SH-SY5Y (cell line): Measurements from ENCODE around the gene OSBPL7.

ENCODE experiments used
- GATA2 ChIP-seq: IDR thresholded peaks from 2 replicates; pipeline ENCODE4 v1.6.1; 2011; ENCODE audit warnings: mild to moderate bottlenecking, low read depth, low read length
- GATA3 ChIP-seq: IDR thresholded peaks from 2 replicates; pipeline ENCODE4 v1.6.1; 2011; ENCODE audit warnings: low read depth, mild to moderate bottlenecking, low read length, moderate library complexity

OSBPL7 gene

DNA sequence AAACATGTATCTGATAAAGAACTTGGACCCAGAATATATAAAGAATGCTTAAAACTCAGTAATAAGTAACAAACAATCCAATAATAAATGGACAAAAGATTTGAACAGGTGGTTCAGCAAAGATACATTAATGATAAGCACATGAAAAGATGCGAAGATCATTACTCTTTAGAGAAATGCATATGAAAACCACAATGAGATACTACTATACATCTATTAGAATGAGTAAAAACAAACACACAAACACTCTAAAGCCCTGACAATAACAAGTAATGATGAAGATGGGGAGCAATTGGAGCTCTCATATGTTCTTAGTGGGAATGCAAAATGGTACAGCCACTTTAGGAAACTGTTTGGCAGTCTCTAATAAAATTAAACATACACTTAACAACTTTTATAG is 29.1 kb downstream of the OSBPL7 start:
- TF ChIP-seq GATA3 (no peak), GATA2 (no peak)

DNA sequence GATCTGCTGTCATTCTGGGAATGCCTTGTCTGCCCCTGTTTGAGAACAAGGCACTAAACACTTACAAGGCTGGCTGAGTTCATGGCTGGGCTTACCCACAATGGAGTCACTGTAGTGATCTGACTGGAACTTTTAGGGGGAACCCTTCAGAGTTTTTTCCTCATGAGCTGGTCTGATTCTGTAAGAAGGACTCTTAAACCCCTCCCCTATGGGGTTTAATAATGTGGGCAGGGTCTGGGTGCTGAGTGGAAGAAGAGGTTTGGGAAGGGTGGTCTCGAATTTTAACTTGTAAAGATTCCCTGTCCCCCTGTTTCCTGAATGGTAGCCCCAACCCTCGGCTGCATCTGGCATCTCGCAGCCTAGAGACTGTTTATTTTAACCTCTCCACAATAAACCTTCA is 30.6 kb downstream of the OSBPL7 start:
- no peak for TF ChIP-seq GATA3
- TF ChIP-seq GATA2: no peak

DNA sequence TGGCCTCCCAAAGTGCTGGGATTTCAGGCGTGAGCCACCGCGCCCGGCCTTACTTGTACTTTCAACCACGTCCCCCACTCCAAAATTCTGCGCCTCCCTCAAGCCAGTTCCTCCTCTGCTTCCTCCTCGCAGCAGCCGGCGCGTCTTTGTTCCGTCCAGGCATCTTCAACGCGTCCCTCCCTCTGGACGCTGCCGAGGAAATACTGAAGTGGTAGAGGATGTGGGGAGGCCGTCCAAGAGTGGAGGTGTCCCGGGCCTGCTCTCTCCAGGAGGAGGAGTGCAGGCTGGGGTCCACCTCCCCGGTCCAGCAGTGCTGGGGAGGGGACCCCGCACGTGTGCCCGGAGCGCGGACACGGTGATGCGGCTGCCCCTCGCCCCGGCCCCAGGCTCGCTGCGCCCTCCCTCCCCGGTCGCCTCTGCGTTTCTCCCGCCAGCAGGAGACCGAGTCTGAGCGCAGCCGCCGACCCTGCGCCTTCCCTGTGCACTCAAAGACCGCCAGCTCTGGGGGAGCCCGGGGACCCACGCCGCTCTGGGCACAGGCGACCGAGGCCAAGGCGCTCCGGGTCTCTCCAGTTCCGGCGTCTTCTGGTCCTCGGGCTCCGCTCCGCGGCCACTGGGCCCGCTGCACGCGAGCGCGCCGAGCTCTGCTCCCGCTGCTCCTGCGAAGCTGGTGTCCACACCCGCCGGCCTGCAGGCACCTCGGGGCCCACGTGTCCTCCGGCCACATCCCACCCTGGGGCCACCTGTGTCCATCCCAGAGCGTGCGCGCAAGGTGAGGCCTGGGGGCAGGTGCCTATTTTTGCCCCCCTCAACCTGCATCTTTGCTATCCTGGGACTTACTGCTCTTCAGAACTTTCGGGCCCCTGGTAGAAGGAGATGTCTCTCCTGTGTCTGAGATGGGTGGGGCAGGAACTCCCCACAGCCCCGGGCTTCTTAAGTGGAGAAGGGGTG is 31.7 kb downstream of the OSBPL7 start:
- TF ChIP-seq GATA2: no peak
- no peak for TF ChIP-seq GATA3

DNA sequence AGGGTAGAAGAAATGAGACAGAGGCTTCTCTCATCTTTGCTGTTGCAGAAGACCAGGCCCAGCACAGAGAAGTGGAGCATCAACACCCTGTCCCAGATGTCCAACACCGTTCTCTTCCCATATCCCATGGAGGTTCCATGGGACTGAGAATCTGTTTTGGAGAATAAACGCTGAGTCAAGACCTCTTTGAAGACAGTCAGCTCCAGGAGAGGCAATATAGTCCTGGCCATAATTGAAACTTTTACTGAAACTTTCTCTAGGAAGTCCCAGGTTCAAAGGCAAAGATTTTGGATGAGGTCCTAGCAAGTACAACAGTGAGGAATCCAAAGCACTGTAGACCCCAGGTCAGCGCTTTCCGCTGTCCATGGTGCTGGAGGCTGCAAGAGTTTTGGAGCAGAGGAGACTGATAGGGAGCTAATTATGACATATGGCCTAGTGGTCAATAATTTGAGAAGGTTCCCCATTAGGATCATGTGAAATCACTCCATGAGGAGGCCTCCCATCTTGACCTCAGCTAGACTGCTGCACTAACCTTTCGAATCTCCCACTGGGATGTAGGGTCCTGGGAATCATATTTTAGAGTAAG is 36.0 kb downstream of the OSBPL7 start:
- TF ChIP-seq GATA3 (no peak), GATA2 (no peak)

DNA sequence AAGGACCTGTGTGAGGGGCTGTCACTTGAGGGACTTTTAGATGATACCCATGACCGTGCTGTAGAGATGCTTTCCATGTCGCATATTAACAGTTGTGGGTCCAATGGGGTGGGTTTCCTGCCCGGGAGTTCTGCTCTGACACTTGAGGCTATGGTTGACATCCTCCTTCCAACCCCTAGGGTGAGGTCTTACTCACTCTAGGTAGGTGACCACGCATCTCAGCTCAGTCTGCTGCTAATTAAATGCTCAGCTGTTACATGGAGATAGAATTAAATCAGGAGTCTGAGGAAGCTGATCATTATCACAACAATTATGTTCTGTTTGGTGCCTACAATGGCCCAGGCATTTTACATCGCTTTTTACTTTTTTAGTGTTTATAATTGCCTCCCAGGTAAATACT is 40.2 kb downstream of the OSBPL7 start:
- peak; percentile 30; the same call in 1 of the 2 replicates for TF ChIP-seq GATA2
- no peak for TF ChIP-seq GATA3

DNA sequence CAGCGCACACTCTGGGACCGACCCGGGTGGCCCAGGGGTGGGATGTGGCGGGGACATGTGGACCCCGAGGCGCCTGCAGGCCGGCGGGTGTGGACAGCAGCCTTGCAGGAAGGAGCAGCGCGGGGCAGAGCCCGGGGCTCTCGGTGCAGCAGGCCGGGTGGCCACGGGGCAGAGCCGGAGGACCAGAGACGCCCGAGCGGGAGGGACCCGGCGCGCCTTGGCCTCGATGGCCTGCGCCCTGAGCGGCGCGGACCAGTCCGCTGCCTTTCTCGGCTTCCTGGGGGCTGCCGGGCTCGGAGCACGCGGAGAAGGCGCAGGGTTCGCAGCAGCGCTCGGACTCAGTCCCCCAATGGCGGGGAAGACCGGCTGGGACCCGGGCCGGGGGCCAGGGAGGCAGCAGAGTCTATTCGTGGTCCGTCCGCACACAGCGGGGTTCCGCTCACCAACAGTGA is 43.4 kb downstream of the OSBPL7 start:
- TF ChIP-seq GATA3 (no peak), GATA2 (no peak)

DNA sequence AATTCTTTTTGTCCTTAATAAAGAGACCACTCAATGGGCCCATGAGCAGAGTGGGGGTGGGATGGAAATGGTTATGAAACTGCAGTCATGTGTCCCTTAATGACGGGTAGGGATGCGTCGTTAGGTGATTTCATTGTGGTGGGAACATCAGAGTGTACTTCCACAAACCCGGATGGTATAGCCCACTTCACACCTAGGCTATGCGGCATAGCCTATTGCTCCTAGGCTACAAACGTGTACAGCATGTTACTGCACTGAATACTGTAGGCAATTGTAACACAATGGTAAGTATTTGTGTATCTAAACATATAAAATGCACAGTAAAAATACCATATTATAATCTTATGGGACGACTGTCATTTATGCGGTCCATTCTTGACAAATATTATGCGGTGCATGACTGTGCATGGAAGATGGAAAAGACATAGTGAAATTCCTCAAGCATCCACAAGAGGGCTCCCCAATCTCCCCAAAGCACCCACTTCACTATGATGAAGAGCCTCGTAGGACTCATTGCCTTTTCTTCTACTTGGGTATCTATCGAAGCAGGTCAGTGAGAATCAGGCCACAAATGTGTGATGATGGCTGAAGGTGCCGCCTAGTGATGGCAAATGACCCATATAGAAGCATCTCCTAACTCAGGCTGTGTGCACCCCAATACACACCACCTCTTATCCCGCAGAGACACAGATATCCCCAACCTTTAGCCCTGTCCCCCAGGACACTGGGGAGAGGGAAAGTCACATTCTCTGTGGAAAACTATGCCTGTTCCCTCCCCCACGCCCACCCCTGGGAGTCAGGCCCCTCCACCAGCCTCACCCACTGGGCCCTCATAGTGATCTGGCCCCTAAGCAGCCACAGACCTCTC is 45.0 kb downstream of the OSBPL7 start:
- TF ChIP-seq GATA2: no peak
- TF ChIP-seq GATA3: no peak

DNA sequence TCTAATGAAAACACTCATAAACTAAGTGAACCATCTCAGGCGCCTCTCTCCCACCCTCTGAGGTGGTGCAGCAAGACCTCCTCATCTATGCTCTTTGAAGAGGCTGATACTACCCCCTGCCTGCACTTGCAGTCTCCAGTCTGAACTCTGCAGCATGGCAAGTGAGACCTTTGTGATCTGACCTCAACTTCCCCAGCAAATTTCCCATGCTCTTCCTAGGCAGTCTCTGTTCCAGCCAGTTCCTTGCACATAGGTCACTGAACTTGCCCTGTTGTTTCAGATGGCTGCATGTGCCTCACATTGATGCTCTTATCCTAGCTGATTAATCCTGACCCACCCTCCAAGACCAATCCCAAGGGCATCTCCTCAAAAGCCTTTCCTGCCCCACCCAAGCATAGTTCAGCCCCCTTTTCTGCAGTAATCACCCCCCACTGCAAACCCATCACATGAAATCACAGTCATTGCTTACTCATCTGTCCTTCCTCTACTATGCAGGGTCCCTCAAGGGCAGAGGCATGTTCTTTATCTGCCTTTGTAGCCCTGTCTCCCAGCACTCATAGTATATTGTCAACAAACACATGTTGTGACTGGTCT is 46.5 kb downstream of the OSBPL7 start:
- TF ChIP-seq GATA2 (no peak), GATA3 (no peak)

DNA sequence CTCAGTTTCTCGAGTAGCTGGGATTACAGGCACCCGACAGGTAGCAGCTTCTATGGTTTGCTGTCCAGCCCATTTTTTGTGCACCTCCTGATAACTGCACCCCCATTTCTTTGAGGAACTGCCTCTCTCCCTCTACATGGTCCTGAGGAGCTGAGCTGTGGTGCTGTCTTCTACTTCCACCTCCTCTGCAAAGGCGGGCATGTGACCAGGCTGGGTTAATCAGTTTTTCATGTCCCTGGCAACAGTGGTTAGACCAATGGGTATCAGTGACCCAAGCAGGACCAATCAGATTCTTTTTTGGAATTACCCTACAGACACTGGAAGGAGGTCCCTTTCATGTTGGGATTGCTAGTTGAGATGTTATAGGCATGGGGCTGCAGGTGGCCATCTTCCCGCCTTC is 47.3 kb downstream of the OSBPL7 start:
- TF ChIP-seq GATA3 (no peak), GATA2 (no peak)

DNA sequence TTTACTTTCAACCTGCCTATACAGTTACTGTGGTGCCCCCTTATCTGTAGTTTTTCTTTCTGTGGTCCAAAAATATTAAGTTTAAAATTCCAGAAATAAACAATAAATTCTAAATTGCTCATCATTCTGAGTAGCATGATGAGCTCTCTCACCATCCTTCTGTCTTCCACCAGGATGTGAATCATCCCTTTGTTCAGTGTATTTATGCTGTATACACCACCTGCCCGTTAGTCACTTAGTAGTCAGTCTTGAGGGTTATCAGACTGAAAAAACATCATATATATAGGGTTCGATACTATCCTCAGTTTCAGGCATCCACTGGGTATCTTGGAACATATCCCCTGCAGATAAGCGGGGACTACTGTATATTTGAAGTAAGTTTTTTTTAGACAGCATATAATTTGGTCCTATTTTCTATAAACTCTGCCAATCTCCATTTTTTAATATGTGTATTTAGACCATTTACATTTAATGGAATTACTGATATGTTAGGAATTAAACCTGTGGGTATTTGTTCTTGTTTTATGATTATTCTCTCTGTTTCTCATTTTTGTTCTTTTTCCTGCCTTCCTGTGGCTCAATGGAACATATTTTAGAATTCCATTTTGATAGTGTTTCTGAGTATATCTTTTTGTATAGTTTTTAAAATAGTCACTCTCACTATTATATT is 57.5 kb downstream of the OSBPL7 start:
- TF ChIP-seq GATA2 (no peak), GATA3 (no peak)

DNA sequence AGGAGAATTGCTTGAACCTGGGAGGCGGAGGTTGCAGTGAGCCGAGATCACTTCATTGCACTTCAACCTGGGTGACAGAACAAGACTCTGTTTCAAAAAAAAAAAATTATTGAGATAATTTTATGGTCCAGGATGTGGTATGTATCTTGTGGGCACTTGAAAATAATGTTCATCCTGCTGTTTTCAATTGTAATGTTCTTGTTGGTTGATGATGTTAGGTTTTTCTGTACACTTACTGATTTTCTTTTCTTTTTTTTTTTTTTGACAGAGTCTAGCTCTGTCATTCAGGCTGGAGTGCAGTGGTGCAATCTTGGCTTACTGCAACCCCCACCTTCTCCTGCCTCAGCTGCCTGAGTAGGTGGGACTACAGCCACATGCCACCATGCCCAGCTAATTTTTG is 58.9 kb downstream of the OSBPL7 start:
- TF ChIP-seq GATA3 (no peak), GATA2 (no peak)

DNA sequence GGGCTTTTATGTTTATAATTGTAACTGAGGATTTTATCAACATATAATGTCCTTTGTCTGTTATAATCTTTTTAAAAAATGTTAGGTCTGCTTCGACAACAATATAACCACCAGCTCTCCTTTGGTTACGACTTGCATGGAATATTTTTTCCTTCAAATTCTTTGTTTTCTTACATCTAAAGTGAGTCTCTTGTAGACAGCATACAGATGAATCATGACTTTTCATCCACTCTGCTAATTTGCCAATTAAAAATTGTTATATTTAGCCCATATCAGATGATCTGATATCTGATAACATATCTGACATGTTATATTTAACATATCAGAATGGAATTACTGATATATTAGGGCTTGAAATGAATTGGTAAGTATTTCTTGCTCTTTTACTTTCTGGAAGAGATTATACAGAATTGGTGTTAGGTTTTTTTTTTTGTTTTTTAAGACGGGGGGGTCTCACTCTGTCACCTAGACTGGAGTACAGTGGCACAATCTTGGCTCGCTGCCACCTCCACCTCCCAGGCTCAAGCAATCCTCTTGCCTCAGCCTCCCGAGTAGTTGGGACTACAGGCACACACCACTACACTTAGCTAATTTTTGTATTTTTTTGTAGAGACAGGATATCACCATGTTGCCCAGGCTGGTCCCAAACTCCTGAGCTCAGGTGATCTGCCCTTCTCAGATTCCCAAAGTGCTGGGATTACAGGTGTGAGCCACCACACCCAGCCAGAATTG is 61.0 kb downstream of the OSBPL7 start:
- TF ChIP-seq GATA2 (no peak), GATA3 (no peak)

DNA sequence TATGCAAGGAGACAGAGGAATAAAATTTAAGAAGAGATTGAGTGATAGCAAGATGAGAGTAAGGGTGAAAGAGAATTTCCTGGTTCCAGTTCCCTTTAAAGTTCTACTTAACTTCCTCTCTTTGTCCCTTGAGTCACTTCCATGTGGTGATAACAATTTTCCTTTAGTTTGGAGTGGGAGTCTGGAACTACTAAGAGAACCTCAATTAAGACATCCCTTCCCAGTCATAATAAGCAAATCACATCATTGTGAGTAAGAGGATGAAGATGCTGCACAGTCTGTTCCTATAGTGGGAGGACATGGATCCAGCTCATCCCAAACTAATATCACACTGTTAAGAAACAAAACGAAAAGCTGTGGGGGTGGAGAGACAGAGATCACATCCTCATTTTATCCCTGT is 64.2 kb downstream of the OSBPL7 start:
- TF ChIP-seq GATA3 (no peak), GATA2 (no peak)
